Ovary (tissue), 3 donors: Measurements from ENCODE around the gene MPP1.

ENCODE experiments used
- POLR2A ChIP-seq: fragments of 450-650 bp; IDR thresholded peaks from one replicate; pipeline ENCODE4 v1.6.1; 2017; ENCODE audit warnings: antibody characterized with exemption, mild to moderate bottlenecking, moderate library complexity
- TF ChIP-seq, protein P1 (sequence below), 3 donors: fragments of 450-650 bp in 2 of 3; fragments of 200-600 bp in 1 of 3; IDR thresholded peaks; one replicate each; pipeline versions ENCODE4 v1.5.1 to v1.8.0; 2016 to 2022; ENCODE audit warnings: antibody characterized with exemption in 3 of 3, mild to moderate bottlenecking in 1 of 3
- donor health status: DM: no; HTN: no; CAD: no.

DNA sequence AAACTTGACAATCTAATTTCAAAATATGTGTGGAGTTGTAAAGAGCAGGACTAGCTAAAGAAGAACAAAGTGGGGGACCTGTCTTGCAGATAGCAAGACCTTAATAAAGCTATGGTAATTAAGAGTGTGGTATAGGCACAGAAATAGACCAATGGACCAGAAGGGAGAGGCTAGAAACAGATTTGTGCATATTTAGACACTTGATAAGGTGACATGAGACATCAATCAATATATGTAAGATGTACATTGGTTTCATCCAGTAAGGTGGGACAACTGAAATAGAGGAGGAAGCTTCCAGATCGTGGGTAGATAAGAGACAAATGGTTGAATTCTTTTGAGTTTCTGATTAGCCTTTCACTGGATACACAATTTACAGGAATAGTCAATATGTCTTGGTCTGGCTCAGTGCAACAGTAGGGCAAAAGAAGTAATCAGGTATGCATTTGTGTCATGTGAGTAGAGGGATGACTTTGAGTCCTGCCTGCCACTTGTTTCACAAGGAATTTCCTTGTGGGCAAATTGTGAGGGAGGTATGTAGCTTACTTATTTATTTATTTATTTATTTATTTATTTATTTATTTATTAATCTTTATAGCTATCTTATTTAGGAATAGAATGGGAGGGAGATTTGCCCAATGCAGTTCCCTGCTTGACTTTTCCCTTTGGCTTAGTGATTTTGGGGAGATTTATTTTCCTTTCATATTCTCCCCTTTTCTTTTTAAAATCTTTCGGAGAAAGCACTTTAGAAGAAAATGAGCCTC lies 7.2 kb upstream of the MPP1 start:
- TF ChIP-seq, protein P1, sequence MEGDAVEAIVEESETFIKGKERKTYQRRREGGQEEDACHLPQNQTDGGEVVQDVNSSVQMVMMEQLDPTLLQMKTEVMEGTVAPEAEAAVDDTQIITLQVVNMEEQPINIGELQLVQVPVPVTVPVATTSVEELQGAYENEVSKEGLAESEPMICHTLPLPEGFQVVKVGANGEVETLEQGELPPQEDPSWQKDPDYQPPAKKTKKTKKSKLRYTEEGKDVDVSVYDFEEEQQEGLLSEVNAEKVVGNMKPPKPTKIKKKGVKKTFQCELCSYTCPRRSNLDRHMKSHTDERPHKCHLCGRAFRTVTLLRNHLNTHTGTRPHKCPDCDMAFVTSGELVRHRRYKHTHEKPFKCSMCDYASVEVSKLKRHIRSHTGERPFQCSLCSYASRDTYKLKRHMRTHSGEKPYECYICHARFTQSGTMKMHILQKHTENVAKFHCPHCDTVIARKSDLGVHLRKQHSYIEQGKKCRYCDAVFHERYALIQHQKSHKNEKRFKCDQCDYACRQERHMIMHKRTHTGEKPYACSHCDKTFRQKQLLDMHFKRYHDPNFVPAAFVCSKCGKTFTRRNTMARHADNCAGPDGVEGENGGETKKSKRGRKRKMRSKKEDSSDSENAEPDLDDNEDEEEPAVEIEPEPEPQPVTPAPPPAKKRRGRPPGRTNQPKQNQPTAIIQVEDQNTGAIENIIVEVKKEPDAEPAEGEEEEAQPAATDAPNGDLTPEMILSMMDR (IDR thresholded peaks at IDR 0.05): no peak
- TF ChIP-seq POLR2A: no peak
